Lower lobe of right lung (tissue), 2 donors: ENCODE results near the gene PHF21B. TPM values are rescaled to one million over a fixed set of nuclear protein-coding genes. Genes with fewer than 3 reads are reported as not detected.

Source experiments
- ATAC-seq, 2 donors: fragments of 200-7000 bp; cut with Tn5 transposase; one replicate each; pipeline ENCODE4 v1.9.1; 2020 to 2022; ENCODE audit warnings: mild to moderate bottlenecking in 2 of 2, moderate library complexity in 2 of 2
- DNase-seq: peaks from one replicate; pipeline ENCODE4 v3.0.0-alpha.2; 2020
- H3K27ac ChIP-seq: fragments of 200-600 bp; one replicate; pipeline ENCODE4 v1.8.0; 2022
- H3K27me3 ChIP-seq: fragments of 200-600 bp; one replicate; pipeline ENCODE4 v1.8.0; 2022; ENCODE audit warnings: low read depth
- H3K36me3 ChIP-seq: fragments of 200-600 bp; one replicate; pipeline ENCODE4 v1.8.0; 2022; ENCODE audit warnings: mild to moderate bottlenecking
- H3K4me1 ChIP-seq: fragments of 200-600 bp; one replicate; pipeline ENCODE4 v1.8.0; 2022
- H3K4me3 ChIP-seq: fragments of 200-600 bp; one replicate; pipeline ENCODE4 v1.8.0; 2022; ENCODE audit warnings: mild to moderate bottlenecking
- H3K9me3 ChIP-seq: fragments of 200-600 bp; one replicate; pipeline ENCODE4 v1.8.0; 2022
- CTCF ChIP-seq: fragments of 200-600 bp; IDR thresholded peaks from one replicate; pipeline ENCODE4 v1.8.0; 2022; ENCODE audit warnings: antibody characterized with exemption, mild to moderate bottlenecking
- intact Hi-C: fragments of 100-400 bp; cut with DNase I; formaldehyde crosslinking; loops from one replicate; pipeline ENCODE4 v1.11.0; 2022
- total RNA-seq: library from RNA; stranded (reverse); fragmentation: NEBNext Ultra II Directional; extraction: Animal tissue kit (Norgen Biotek cat#: 25700); gene quantifications from one replicate; pipeline ENCODE4 v1.2.1, GENCODE V29; 2021
- donor health status: DM: no; HTN: yes; CAD: no; lungs with severe emphysema.

Gene PHF21B
- total RNA-seq, 1 donor from 2014 or later = not detected

- no peaks in the 10 kb centered on the region for H3K36me3 ChIP-seq
- no peak overlapping the region for H3K4me3 ChIP-seq
- H3K27ac ChIP-seq = no peak overlapping the region
- H3K4me1 ChIP-seq = no peaks in the 10 kb centered on the region
- no peak for TF ChIP-seq CTCF
- H3K27me3 ChIP-seq = no peaks in the 10 kb centered on the region
- intact Hi-C loops = no loop called here
- no peaks in the 10 kb centered on the region for H3K9me3 ChIP-seq
- no peak for DNase-seq
- no peak for ATAC-seq
Measured at GRCh38 chr22:44890416-44891292, 119.2 kb downstream of the PHF21B start.

- H3K27me3 ChIP-seq = no peaks in the 10 kb centered on the region
- intact Hi-C loops = no loop called here
- H3K36me3 ChIP-seq = no peaks in the 10 kb centered on the region
- no peaks in the 10 kb centered on the region for H3K9me3 ChIP-seq
- no peak overlapping the region for H3K27ac ChIP-seq
- ATAC-seq (no peak), DNase-seq (no peak)
- no peaks in the 10 kb centered on the region for H3K4me1 ChIP-seq
- TF ChIP-seq CTCF = no peak
- no peak overlapping the region for H3K4me3 ChIP-seq
Measured at GRCh38 chr22:44889255-44889878, 120.4 kb downstream of the PHF21B start.

GRCh38 chr22:44888491-44889254, 121.1 kb downstream of the PHF21B start:
- H3K4me1 ChIP-seq = no peaks in the 10 kb centered on the region
- intact Hi-C loops = no loop called here
- TF ChIP-seq CTCF = no peak
- no peak overlapping the region for H3K27ac ChIP-seq
- DNase-seq (no peak), ATAC-seq (no peak)
- no peaks in the 10 kb centered on the region for H3K36me3 ChIP-seq
- H3K9me3 ChIP-seq = no peaks in the 10 kb centered on the region
- H3K4me3 ChIP-seq = no peak overlapping the region
- no peaks in the 10 kb centered on the region for H3K27me3 ChIP-seq

GRCh38 chr22:44887941-44888366, 121.9 kb downstream of the PHF21B start:
- no peaks in the 10 kb centered on the region for H3K36me3 ChIP-seq
- H3K4me1 ChIP-seq = no peaks in the 10 kb centered on the region
- intact Hi-C loops = no loop called here
- no peak for ATAC-seq
- no peak for TF ChIP-seq CTCF
- H3K4me3 ChIP-seq = no peak overlapping the region
- H3K27ac ChIP-seq = no peak overlapping the region
- H3K27me3 ChIP-seq = no peaks in the 10 kb centered on the region
- DNase-seq = no peak
- no peaks in the 10 kb centered on the region for H3K9me3 ChIP-seq

GRCh38 chr22:44885806-44886360, 123.9 kb downstream of the PHF21B start:
- Histone ChIP-seq H3K27me3 (no peaks in the 10 kb centered on the region), H3K4me3 (no peak overlapping the region), H3K36me3 (no peaks in the 10 kb centered on the region), H3K27ac (no peak overlapping the region), H3K4me1 (no peaks in the 10 kb centered on the region), H3K9me3 (no peaks in the 10 kb centered on the region)
- intact Hi-C loops = no loop called here
- no peak for TF ChIP-seq CTCF
- no peak for DNase-seq
- no peak for ATAC-seq
